Activated CD4-positive, alpha-beta T cell treated with anti-CD3 and anti-CD28 coated beads for 24 hours (primary cell): ENCODE results near the gene ADCYAP1R1.
"Not testable (repeated sequence)": the region's sequence is repeated elsewhere in the genome, so short reads cannot be mapped to it uniquely, and the experiment has no call there.

ENCODE experiments used
- DNase-seq, 2 donors: peaks; one replicate each; pipeline ENCODE4 v3.0.0-alpha.2; 2020; ENCODE audit warnings: low read depth in 2 of 2

Gene ADCYAP1R1

DNA sequence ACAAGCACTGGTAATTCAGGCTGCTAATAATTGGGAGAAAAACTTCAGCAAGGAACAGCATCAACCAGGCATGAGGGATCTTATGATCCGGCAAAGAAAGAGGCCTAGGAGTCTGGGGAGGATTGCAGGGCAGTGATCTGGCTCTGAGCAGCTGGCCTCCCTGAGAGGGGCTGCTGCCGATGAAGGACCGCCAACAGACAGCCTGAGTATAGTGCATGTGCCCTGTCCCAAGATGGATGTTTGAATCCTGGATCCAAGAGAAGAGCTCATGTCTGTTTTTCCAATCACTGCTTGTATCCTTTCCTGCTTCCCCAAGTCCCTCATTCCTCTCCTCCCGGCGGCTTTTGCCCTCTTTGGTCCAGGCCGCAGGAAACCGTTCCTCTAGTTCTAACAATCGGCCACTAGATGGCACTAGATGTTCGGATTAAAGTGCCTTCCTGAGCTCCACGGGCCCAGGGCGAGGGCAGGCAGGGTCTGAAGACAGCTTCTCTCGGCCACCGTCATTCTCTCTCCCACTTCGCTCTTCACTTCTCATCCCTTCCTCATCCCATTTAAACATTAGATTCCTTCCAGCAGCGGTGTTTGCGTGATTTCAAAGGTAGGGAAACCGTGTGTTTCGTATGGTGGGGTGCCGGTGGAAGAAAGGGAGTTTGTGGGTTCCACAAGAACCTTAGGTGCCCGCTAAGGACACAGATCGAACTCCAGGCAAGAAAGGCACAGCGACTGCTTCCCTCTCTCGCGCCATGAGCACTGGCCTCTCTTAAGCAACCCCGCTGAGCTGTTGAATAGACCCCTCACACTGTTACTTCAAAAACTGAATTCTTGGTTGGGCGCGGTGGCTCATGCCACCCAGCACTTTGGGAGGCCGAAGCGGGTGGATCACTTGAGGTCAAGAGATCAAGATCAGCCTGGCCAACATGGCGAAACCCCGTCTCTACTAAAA, 82.4 kb downstream of the ADCYAP1R1 start:
- DNase-seq: peak; percentile 20 to 21

DNA sequence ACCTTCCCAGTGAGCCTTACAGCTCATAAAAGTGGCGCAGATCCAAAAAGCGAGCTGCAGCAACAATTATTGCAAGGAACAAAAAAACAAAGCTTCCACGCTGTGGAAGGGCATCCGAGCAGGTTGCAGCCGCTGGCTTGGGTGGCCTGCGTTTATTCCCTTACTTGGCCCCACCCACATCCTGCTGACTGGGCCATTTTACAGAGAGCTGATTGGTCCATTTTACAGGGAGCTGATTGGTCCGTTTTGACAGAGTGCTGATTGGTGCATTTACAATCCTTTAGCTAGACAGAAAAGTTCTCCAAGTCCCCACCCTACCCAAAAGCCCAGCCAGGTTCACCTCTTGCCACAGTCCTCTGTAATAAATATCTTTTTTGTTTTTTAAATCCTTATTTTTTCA, 85.1 kb downstream of the ADCYAP1R1 start:
- no peak for DNase-seq

DNA sequence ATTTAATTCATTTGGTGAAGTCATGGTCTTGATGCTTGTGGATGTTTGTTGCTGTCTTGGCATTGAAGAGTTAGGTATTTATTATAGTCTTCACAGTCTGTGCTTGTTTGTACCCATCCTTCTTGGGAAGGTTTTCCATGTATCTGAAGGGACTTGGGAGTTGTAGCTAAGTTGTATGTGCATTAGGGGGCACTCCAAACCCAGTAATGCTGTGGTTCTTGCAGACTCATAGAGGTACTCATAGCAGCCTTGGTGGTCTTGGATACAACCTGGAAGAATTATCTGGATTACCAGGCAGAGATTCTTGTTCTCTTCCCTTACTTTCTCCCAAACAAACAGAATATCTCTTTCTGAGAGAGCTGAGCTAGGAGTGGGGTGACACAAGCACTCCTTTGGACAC, 93.2 kb downstream of the ADCYAP1R1 start:
- DNase-seq: no peak

GRCh38 chr7:31146030-31146429, 93.9 kb downstream of the ADCYAP1R1 start:
- DNase-seq: no peak

DNA sequence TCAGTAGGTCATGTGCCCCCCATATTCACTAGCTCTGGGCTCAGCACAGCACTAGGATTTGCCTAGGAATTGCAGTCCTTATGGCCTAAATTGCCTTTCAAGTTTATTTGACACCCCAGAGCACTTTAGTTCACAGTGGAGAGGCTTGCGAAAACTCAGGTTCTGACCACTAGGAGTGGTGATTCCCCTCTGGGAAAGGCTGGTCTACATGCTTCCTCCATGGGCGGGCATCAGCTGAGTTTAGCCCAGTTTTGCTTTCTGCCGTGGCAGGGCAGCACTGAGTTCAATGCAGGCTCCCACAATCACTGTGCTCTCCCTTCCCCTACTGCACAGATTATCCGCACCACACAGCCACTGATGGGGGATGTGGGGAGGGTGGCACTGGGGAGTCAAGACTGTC, 94.4 kb downstream of the ADCYAP1R1 start:
- no peak for DNase-seq

DNA sequence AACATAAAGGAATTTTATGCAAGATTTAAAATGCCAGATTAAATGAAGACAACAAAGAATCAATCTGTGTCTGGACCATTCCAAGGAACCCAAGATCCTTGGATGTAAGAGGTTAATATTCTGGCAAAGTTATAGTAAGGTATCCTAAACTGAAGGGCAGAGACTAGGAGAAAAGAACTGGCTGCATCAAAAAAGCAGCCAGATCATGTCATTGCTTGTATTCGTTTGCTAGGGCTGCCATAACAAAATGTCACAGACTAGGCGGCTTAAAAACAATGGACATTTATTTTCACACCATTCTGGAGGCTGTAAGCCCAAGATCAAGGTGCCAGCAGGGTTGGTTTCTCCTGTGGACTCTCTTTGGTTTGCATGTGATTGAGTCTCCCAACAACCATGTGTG, 99.7 kb downstream of the ADCYAP1R1 start:
- DNase-seq: no peak

DNA sequence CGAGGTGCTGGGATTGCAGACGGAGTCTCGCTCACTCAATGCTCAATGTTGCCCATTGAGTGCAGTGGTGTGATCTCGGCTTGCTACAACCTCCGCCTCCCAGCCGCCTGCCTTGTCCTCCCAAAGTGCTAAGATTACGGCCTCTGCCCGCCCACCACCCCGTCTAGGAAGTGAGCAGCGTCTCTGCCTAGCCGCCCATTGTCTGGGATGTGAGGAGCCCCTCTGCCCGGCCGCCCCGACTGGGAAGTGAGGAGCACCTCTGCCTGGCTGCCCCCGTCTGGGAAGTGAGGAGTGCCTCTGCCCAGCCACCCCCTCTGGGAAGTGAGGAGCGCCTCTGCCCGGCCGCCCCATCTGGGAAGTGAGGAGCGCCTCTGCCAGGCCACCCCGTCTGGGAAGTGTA, 101.2 kb downstream of the ADCYAP1R1 start:
- not testable (repeated sequence) for DNase-seq

GRCh38 chr7:31160941-31161340, 108.8 kb downstream of the ADCYAP1R1 start:
- DNase-seq: no peak
